Calu3 (cell line): Measurements from ENCODE around the gene KIF20B. TPM values are rescaled to one million over a fixed set of nuclear protein-coding genes. Genes with fewer than 3 reads are reported as not detected.

Experiments used
- BruUV-seq: library from RNA; stranded (reverse); fragments of 400-500 nt; replicated peaks from 2 replicates; lab custom pipeline; 2021; lab: Mats Ljungman, UMichigan
- CTCF ChIA-PET: fragments of 300-600 bp; sonication (Branson Sonifier 250); formaldehyde crosslinking; loops from one replicate; lab custom pipeline; 2022; ENCODE audit warnings: antibody characterized with exemption; lab: Charles Lee
- DNase-seq: peaks from one replicate; pipeline ENCODE4 v3.0.0; 2022
- H3K27ac Mint-ChIP-seq: one replicate; pipeline ENCODE4 v1.8.0; 2022; ENCODE audit warnings: mixed read lengths; ENCODE audit not compliant: unreplicated experiment
- H3K27me3 Mint-ChIP-seq: one replicate; pipeline ENCODE4 v1.8.0; 2022; ENCODE audit warnings: mixed read lengths; ENCODE audit not compliant: unreplicated experiment
- H3K36me3 Mint-ChIP-seq: one replicate; pipeline ENCODE4 v1.8.0; 2022; ENCODE audit warnings: mild to moderate bottlenecking, moderate library complexity, mixed read lengths; ENCODE audit not compliant: insufficient read depth, unreplicated experiment
- H3K4me1 Mint-ChIP-seq: one replicate; pipeline ENCODE4 v1.8.0; 2022; ENCODE audit warnings: mild to moderate bottlenecking, low read depth, mixed read lengths; ENCODE audit not compliant: unreplicated experiment
- H3K4me3 Mint-ChIP-seq: one replicate; pipeline ENCODE4 v1.8.0; 2022; ENCODE audit warnings: mild to moderate bottlenecking, low read depth, moderate library complexity, mixed read lengths; ENCODE audit not compliant: unreplicated experiment
- H3K9me3 Mint-ChIP-seq: one replicate; pipeline ENCODE4 v1.8.0; 2022; ENCODE audit warnings: low read depth, mixed read lengths; ENCODE audit not compliant: unreplicated experiment
- CTCF ChIP-seq: fragments of 200-600 bp; IDR thresholded peaks from one replicate; pipeline ENCODE4 v1.8.0; 2022; ENCODE audit warnings: antibody characterized with exemption; ENCODE audit not compliant: unreplicated experiment
- intact Hi-C: fragments of 100-400 bp; cut with micrococcal nuclease; formaldehyde crosslinking; loops from one replicate; pipeline ENCODE4 v1.10.0; 2022; ENCODE audit not compliant: unreplicated experiment
- total RNA-seq: library from RNA; stranded (reverse); gene quantifications from 2 replicates; pipeline ENCODE4 v1.2.3, GENCODE V29; 2022

The KIF20B gene
- total RNA-seq, 1 experiment from 2014 or later: 39.9 TPM

GRCh38 chr10:89690027-89690426 lies 11.4 kb upstream of the KIF20B start:
- DNase-seq: no peak
- no peak for TF ChIP-seq CTCF
- peaks cover 2% of the 10 kb centered on the region for H3K4me1 Mint-ChIP-seq
- H3K27me3 Mint-ChIP-seq: no peaks in the 10 kb centered on the region
- no peaks in the 10 kb centered on the region for H3K9me3 Mint-ChIP-seq
- BruUV-seq: no TSS peak
- no peaks in the 10 kb centered on the region for H3K36me3 Mint-ChIP-seq
- CTCF ChIA-PET: no interaction called here
- H3K27ac Mint-ChIP-seq: no peak overlapping the region
- intact Hi-C loops: no loop called here
- H3K4me3 Mint-ChIP-seq: no peak overlapping the region

- intact Hi-C loops: no loop called here
- H3K4me1 Mint-ChIP-seq: peaks cover 16% of the 10 kb centered on the region
Observed at GRCh38 chr10:89692416-89692815, 9.0 kb upstream of the KIF20B start.

GRCh38 chr10:89693176-89693575 lies 8.2 kb upstream of the KIF20B start:
- peaks cover 24% of the 10 kb centered on the region for H3K4me1 Mint-ChIP-seq
- no peak overlapping the region for H3K4me3 Mint-ChIP-seq
- H3K27ac Mint-ChIP-seq: no peak overlapping the region
- no peaks in the 10 kb centered on the region for H3K9me3 Mint-ChIP-seq
- intact Hi-C loops: no loop called here
- CTCF ChIA-PET: no interaction called here
- no peak for TF ChIP-seq CTCF
- no peak for DNase-seq
- no peaks in the 10 kb centered on the region for H3K36me3 Mint-ChIP-seq
- no peaks in the 10 kb centered on the region for H3K27me3 Mint-ChIP-seq
- BruUV-seq: no TSS peak

More at GRCh38 chr10:89692416-89692815, 9.0 kb upstream of the KIF20B start:
- Mint-ChIP-seq H3K4me3 (no peak overlapping the region), H3K9me3 (no peaks in the 10 kb centered on the region), H3K27ac (no peak overlapping the region), H3K36me3 (no peaks in the 10 kb centered on the region), H3K27me3 (no peaks in the 10 kb centered on the region)
- BruUV-seq: no TSS peak
- no peak for DNase-seq
- no peak for TF ChIP-seq CTCF
- CTCF ChIA-PET: interaction anchor here (0.5 kb wide), 1 partner anchor 319 kb away, joined by 3 read pairs; no protein-coding TSS in a partner anchor

DNA sequence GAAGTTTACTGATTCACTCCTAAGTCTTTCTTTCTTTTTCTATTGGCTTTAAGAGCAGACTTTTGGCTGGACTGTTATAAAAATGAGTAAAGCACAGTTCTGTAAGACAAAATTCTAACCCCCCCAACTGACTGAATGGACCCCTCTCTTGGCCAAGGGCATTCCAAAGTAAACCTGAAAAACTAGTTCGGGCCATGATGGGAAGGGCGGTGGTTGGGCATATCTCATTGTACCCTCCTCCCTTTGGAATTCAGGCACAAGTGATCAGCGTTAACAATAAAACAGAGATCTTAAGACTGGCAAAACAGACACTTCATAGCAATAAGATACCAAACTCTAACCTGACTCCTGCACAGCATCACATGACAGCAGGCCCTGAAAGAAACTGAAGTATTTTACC lies 6.1 kb upstream of the KIF20B start:
- CTCF ChIA-PET: no interaction called here
- Mint-ChIP-seq H3K4me1 (peaks cover 32% of the 10 kb centered on the region), H3K9me3 (no peaks in the 10 kb centered on the region), H3K36me3 (no peaks in the 10 kb centered on the region), H3K27ac (no peak overlapping the region), H3K27me3 (no peaks in the 10 kb centered on the region), H3K4me3 (no peak overlapping the region)
- BruUV-seq: no TSS peak
- no peak for TF ChIP-seq CTCF
- DNase-seq: no peak
- intact Hi-C loops: no loop called here
